Measurements from ENCODE around the gene SRGAP2B. TPM values are rescaled to one million over a fixed set of nuclear protein-coding genes. Genes with fewer than 3 reads are reported as not detected.
"Not testable (repeated sequence)": the region's sequence is repeated elsewhere in the genome, so short reads cannot be mapped to it uniquely, and the experiment has no call there.

The SRGAP2B gene
- total and polyA plus RNA-seq, 4 donors: 2.4 to 14.3 (median 6.2) TPM

DNA sequence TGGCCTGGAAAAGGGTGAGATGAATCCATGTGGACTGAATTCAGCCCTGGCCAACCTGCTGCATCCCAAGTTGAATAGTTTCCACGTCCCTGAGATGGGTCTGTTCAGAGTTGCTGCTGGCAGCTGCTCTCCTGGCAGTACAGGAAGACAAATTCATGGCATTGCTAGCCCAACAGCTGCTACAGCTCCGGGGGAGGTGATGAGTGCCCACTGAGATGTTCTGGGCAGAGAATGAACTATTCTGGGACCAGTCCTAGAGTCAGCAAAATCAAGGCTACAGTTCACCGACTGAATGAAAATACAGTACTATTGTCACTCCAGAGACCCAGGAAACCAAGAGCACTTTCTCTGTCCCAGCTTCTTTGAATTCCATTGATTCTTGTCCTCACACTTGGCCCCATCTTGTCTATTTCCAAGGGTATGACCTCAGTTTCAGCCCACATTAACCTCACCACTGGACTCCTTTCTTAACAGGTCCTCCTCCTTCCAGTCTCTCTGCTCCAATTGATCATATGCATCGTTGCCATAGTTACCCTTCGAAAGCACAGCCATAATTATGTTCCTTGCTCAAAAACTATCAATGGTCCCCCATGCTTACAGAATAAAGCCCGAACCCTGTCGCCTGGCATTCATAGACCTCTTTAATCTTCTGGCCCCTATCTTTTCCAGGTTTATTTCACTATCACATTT is 108.8 kb downstream of the SRGAP2B start:
- H3K36me3 ChIP-seq (ENCODE audit: control insufficient read depth in 4 of 4, insufficient read depth in 3 of 4, low read depth in 1 of 4, low read length in 3 of 4); H3K9ac ChIP-seq (ENCODE audit: low read depth in 1 of 2, low read length in 2 of 2); H3K4me1 ChIP-seq (ENCODE audit: control insufficient read depth in 4 of 4, insufficient read depth in 4 of 4, low read length in 3 of 4); H3K9me3 ChIP-seq (ENCODE audit: control insufficient read depth in 4 of 4, low read length in 3 of 4); H3K27ac ChIP-seq (ENCODE audit: low read depth in 1 of 2, low read length in 2 of 2); H3K4me3 ChIP-seq (ENCODE audit: low read depth in 1 of 3, low read length in 3 of 3); DNase-seq (ENCODE audit: low spot score); H3K27me3 ChIP-seq (ENCODE audit: control insufficient read depth in 4 of 4, insufficient read depth in 4 of 4, low read length in 3 of 4): not testable (repeated sequence)
- 100% methylated on average over 3 of the region's 7 CpGs for WGBS

DNA sequence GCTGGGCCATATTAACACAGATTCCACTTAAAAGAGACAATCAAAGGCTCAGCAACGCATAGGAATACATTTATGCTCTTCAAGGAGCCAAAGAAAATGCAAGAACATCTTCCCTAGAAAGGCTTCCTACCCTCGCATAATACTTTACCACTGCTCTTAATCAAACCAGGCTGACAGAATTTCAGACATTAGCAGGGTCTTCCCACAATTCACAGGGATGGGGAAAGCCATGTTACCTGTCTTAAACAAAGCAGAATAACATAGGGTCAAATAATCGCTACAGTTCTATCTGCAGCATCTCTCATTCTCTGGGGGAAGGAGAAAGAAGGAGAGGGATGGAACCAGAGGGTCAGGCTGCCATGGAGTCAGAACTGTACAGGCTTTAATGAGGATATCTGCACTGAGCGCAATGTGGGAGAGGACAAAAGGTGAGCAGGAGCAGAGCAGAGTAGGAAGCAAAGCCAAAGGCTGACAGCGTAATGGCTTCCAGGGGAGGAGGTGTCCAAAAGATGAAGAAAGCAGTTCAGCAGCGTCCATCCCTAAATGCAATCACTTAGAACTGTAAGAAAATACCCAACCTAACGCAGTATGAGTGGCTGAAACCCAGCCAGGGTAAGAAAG is 109.5 kb downstream of the SRGAP2B start:
- H3K4me1 ChIP-seq (ENCODE audit: control insufficient read depth in 4 of 4, insufficient read depth in 4 of 4, low read length in 3 of 4); H3K9me3 ChIP-seq (ENCODE audit: control insufficient read depth in 4 of 4, low read length in 3 of 4); H3K4me3 ChIP-seq (ENCODE audit: low read depth in 1 of 3, low read length in 3 of 3); H3K9ac ChIP-seq (ENCODE audit: low read depth in 1 of 2, low read length in 2 of 2); H3K36me3 ChIP-seq (ENCODE audit: control insufficient read depth in 4 of 4, insufficient read depth in 3 of 4, low read depth in 1 of 4, low read length in 3 of 4); DNase-seq (ENCODE audit: low spot score); H3K27me3 ChIP-seq (ENCODE audit: control insufficient read depth in 4 of 4, insufficient read depth in 4 of 4, low read length in 3 of 4); H3K27ac ChIP-seq (ENCODE audit: low read depth in 1 of 2, low read length in 2 of 2): not testable (repeated sequence)
- WGBS: 99% methylated on average over 4 of the region's 7 CpGs

DNA sequence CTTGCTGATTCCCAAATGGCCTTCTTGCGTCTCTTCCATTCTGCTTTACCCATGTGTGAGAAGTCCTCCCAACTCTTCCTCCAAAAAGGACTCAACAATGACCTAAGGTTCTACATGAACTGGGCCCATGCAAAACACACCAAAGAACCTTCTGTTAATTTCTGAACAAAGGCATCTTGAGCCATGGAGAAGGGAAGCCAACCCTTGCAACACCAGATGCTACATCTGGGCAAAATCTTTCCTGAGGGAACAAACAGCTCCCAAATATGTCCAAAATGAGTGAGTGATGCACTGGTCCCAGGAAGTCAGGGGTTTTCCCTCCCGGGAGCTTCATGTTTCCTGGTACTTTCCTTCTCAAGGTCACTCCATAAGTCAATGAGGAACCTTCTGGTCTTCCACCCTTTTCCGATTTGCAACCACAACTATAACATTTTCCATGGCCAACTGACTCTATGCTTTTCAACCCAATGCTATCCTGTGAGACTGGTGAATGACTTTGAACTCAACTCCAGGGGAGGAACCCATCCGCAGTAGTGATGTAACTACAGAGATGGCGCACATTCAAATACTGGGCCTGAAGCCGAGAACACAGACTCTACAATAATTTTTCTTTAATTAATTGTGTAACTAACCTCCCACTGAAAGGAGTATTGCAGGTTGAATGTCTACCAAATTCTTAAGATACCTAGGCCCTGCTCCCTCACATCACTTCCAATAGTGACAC is 112.2 kb downstream of the SRGAP2B start:
- DNase-seq (ENCODE audit: low spot score); H3K4me1 ChIP-seq (ENCODE audit: control insufficient read depth in 4 of 4, insufficient read depth in 4 of 4, low read length in 3 of 4); H3K27me3 ChIP-seq (ENCODE audit: control insufficient read depth in 4 of 4, insufficient read depth in 4 of 4, low read length in 3 of 4); H3K9me3 ChIP-seq (ENCODE audit: control insufficient read depth in 4 of 4, low read length in 3 of 4); H3K36me3 ChIP-seq (ENCODE audit: control insufficient read depth in 4 of 4, insufficient read depth in 3 of 4, low read depth in 1 of 4, low read length in 3 of 4); H3K4me3 ChIP-seq (ENCODE audit: low read depth in 1 of 3, low read length in 3 of 3); H3K27ac ChIP-seq (ENCODE audit: low read depth in 1 of 2, low read length in 2 of 2); H3K9ac ChIP-seq (ENCODE audit: low read depth in 1 of 2, low read length in 2 of 2): not testable (repeated sequence)
- WGBS: 85% methylated on average over 1 of the region's 6 CpGs

DNA sequence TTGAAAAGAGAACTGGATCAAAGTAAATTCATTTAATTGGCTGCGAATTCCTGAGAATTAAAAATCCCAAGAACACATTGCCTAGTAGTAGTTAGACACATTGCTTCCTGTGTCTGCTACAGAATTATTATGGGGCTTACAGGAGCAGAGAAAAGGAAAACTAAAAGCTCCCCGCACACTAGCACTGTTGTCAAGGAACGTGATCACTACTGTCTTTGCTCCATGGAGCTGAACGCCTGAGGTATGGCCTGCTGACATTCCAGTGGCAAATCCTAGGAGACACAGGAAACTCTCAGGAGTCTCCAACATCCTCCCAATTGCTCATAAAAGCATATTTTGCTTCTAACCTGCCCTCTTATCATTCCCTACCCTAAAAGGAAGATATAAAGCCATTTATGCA is 114.0 kb downstream of the SRGAP2B start:
- H3K36me3 ChIP-seq (ENCODE audit: control insufficient read depth in 4 of 4, insufficient read depth in 3 of 4, low read depth in 1 of 4, low read length in 3 of 4); H3K27me3 ChIP-seq (ENCODE audit: control insufficient read depth in 4 of 4, insufficient read depth in 4 of 4, low read length in 3 of 4); H3K4me3 ChIP-seq (ENCODE audit: low read depth in 1 of 3, low read length in 3 of 3); DNase-seq (ENCODE audit: low spot score); H3K4me1 ChIP-seq (ENCODE audit: control insufficient read depth in 4 of 4, insufficient read depth in 4 of 4, low read length in 3 of 4); H3K27ac ChIP-seq (ENCODE audit: low read depth in 1 of 2, low read length in 2 of 2); H3K9me3 ChIP-seq (ENCODE audit: control insufficient read depth in 4 of 4, low read length in 3 of 4); H3K9ac ChIP-seq (ENCODE audit: low read depth in 1 of 2, low read length in 2 of 2): not testable (repeated sequence)
- WGBS: 86% methylated on average over 1 of the region's 4 CpGs

DNA sequence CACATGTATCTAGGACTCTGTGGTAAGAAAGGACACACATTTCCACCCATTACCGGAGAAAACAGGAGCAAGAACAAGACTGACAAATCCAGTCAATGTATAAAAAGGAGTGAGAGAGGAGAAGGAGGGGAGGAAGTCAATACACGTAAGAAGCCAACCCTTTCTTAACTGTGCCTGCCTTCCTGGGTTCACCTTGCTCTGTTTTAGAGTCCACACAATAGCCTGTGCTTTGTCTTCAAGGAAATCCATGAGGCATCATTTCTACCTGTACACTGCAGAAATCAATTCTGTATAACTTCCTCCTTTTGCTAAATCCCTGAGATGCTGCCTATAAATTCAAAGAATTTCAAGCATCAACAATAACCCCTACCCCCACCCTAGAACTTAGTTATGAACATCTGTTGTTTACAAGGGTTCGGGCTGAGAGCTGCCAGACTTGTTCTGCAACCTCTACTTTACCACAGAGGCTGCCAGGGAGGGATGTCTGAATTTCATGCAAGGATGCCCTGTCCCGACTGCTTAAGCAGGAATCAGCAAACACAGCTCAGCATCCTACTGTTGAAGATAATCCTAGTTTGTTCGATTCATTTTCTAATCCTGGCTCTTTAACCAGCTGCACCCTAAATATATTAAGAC is 115.0 kb downstream of the SRGAP2B start:
- not testable (repeated sequence) for H3K27ac ChIP-seq (ENCODE audit: low read depth in 1 of 2, low read length in 2 of 2); H3K27me3 ChIP-seq (ENCODE audit: control insufficient read depth in 4 of 4, insufficient read depth in 4 of 4, low read length in 3 of 4); H3K4me3 ChIP-seq (ENCODE audit: low read depth in 1 of 3, low read length in 3 of 3); H3K36me3 ChIP-seq (ENCODE audit: control insufficient read depth in 4 of 4, insufficient read depth in 3 of 4, low read depth in 1 of 4, low read length in 3 of 4); H3K9ac ChIP-seq (ENCODE audit: low read depth in 1 of 2, low read length in 2 of 2); DNase-seq (ENCODE audit: low spot score); H3K4me1 ChIP-seq (ENCODE audit: control insufficient read depth in 4 of 4, insufficient read depth in 4 of 4, low read length in 3 of 4); H3K9me3 ChIP-seq (ENCODE audit: control insufficient read depth in 4 of 4, low read length in 3 of 4)
- 66% methylated on average over 1 of the region's 5 CpGs for WGBS

DNA sequence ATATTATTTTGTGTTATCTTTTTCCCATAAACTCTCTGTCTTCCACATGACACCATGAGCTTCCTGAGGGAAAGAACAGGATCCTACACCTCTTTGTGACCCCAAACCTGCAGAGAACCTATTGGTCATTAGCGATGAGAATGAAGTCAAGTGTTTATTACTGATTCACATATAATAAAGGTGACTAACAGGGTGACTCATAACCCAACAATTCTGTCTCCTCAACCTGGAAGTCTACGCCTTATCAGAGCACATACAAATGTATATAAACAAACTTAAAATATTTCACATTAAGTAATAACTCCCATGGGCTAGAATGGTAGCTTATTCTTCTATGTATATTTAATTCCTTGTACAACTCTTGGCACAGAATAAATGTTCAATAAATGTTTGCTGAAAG is 117.3 kb downstream of the SRGAP2B start:
- not testable (repeated sequence) for H3K4me1 ChIP-seq (ENCODE audit: control insufficient read depth in 4 of 4, insufficient read depth in 4 of 4, low read length in 3 of 4); H3K36me3 ChIP-seq (ENCODE audit: control insufficient read depth in 4 of 4, insufficient read depth in 3 of 4, low read depth in 1 of 4, low read length in 3 of 4); H3K4me3 ChIP-seq (ENCODE audit: low read depth in 1 of 3, low read length in 3 of 3); H3K9me3 ChIP-seq (ENCODE audit: control insufficient read depth in 4 of 4, low read length in 3 of 4); H3K27me3 ChIP-seq (ENCODE audit: control insufficient read depth in 4 of 4, insufficient read depth in 4 of 4, low read length in 3 of 4); H3K27ac ChIP-seq (ENCODE audit: low read depth in 1 of 2, low read length in 2 of 2); H3K9ac ChIP-seq (ENCODE audit: low read depth in 1 of 2, low read length in 2 of 2); DNase-seq (ENCODE audit: low spot score)
- whole genome bisulfite sequencing: no CpG with 5 or more reads among the region's 2 CpGs

DNA sequence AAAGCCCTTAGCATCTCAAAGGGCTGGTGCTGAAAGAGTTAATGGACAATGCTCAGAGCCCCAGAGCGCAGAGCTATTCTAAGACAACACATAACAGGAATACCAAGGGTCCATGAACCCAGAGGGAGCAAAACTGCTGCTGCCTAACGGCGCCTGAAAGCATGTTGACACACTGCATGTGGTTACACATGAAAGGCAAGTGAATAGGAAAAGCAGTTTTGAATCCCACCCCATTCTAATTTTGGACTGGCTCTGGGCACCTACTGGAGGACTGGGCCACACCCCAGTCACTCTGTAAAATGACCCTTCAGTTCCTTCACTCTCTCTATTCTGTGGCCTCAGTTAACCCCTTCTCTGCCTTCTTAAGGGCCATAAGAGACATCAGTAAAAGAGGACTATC is 123.2 kb downstream of the SRGAP2B start:
- H3K36me3 ChIP-seq (ENCODE audit: control insufficient read depth in 4 of 4, insufficient read depth in 3 of 4, low read depth in 1 of 4, low read length in 3 of 4); H3K9ac ChIP-seq (ENCODE audit: low read depth in 1 of 2, low read length in 2 of 2); H3K4me1 ChIP-seq (ENCODE audit: control insufficient read depth in 4 of 4, insufficient read depth in 4 of 4, low read length in 3 of 4); H3K9me3 ChIP-seq (ENCODE audit: control insufficient read depth in 4 of 4, low read length in 3 of 4); H3K27ac ChIP-seq (ENCODE audit: low read depth in 1 of 2, low read length in 2 of 2); H3K4me3 ChIP-seq (ENCODE audit: low read depth in 1 of 3, low read length in 3 of 3); H3K27me3 ChIP-seq (ENCODE audit: control insufficient read depth in 4 of 4, insufficient read depth in 4 of 4, low read length in 3 of 4); DNase-seq (ENCODE audit: low spot score): not testable (repeated sequence)
- no CpG with 5 or more reads among the region's 3 CpGs for WGBS

DNA sequence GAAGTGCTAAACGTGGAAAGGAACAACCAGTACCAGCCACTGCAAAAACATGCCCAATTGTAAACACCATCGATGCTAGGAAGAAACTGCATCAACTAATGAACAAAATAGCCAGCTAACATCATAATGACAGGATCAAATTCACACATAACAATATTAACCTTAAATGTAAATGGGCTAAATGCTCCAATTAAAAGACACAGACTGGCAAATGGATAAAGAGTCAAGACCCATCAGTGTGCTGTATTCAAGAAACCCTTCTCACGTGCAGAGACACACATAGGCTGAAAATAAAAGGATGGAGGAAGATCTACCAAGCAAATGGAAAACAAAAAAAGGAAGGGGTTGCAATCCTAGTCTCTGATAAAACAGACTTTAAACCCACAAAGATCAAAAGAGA is 128.6 kb downstream of the SRGAP2B start:
- H3K27ac ChIP-seq (ENCODE audit: low read depth in 1 of 2, low read length in 2 of 2); H3K36me3 ChIP-seq (ENCODE audit: control insufficient read depth in 4 of 4, insufficient read depth in 3 of 4, low read depth in 1 of 4, low read length in 3 of 4); DNase-seq (ENCODE audit: low spot score); H3K4me1 ChIP-seq (ENCODE audit: control insufficient read depth in 4 of 4, insufficient read depth in 4 of 4, low read length in 3 of 4); H3K4me3 ChIP-seq (ENCODE audit: low read depth in 1 of 3, low read length in 3 of 3); H3K9me3 ChIP-seq (ENCODE audit: control insufficient read depth in 4 of 4, low read length in 3 of 4); H3K27me3 ChIP-seq (ENCODE audit: control insufficient read depth in 4 of 4, insufficient read depth in 4 of 4, low read length in 3 of 4); H3K9ac ChIP-seq (ENCODE audit: low read depth in 1 of 2, low read length in 2 of 2): not testable (repeated sequence)
- WGBS: 86% methylated on average over 3 of the region's 3 CpGs

All from liver (tissue), 9 donors.